Measurements from ENCODE around the gene HK1.

GRCh38 chr10:69247313-69247710, 31.0 kb upstream of the HK1 start:
- TF ChIP-seq POLR2AphosphoS5 (IDR thresholded peaks at IDR 0.05) (no peak), CTCF (IDR thresholded peaks at IDR 0.05) (no peak)

All from suprapubic skin (tissue), 3 donors.